DMS79 (cell line): ENCODE measurements around the gene CPSF3.
"Not testable (repeated sequence)": the region's sequence is repeated elsewhere in the genome, so short reads cannot be mapped to it uniquely, and the experiment has no call there.

Source experiments
- DNase-seq: peaks from one replicate; lab custom pipeline; 2025; lab: John Stamatoyannopoulos, UW

CPSF3 gene

GRCh38 chr2:9394816-9395215, 28.6 kb upstream of the CPSF3 start:
- no peak for DNase-seq

- no peak for DNase-seq
These were observed 26.3 kb upstream of the CPSF3 start for GRCh38 chr2:9397201-9397600.

GRCh38 chr2:9398251-9398650, 25.2 kb upstream of the CPSF3 start:
- not testable (repeated sequence) for DNase-seq

- no peak for DNase-seq
These were observed 24.3 kb upstream of the CPSF3 start for GRCh38 chr2:9398881-9399780.

GRCh38 chr2:9400268-9401058, 23.0 kb upstream of the CPSF3 start:
- no peak for DNase-seq

GRCh38 chr2:9401059-9401547, 22.4 kb upstream of the CPSF3 start:
- no peak for DNase-seq

GRCh38 chr2:9401646-9402371, 21.6 kb upstream of the CPSF3 start:
- no peak for DNase-seq

- no peak for DNase-seq
These were observed 19.5 kb upstream of the CPSF3 start for GRCh38 chr2:9403924-9404323.

- no peak for DNase-seq
These were observed 19.0 kb upstream of the CPSF3 start for GRCh38 chr2:9404451-9404850.

GRCh38 chr2:9405636-9406035, 17.8 kb upstream of the CPSF3 start:
- no peak for DNase-seq

GRCh38 chr2:9406529-9407362, 16.7 kb upstream of the CPSF3 start:
- DNase-seq = no peak

- DNase-seq = no peak
These were observed 16.1 kb upstream of the CPSF3 start for GRCh38 chr2:9407363-9407811.

- DNase-seq = no peak
These were observed 14.8 kb upstream of the CPSF3 start for GRCh38 chr2:9408641-9409151.

GRCh38 chr2:9410108-9410507, 13.3 kb upstream of the CPSF3 start:
- DNase-seq = no peak

- no peak for DNase-seq
These were observed 10.7 kb upstream of the CPSF3 start for GRCh38 chr2:9412781-9413180.

- no peak for DNase-seq
These were observed 7.8 kb upstream of the CPSF3 start for GRCh38 chr2:9415516-9416169.

GRCh38 chr2:9416267-9416961, 7.0 kb upstream of the CPSF3 start:
- DNase-seq = no peak

GRCh38 chr2:9416962-9417316, 6.5 kb upstream of the CPSF3 start:
- DNase-seq = no peak

- peak; percentile 56 for DNase-seq
These were observed 5.7 kb upstream of the CPSF3 start for GRCh38 chr2:9417725-9418124.

- no peak for DNase-seq
These were observed 4.7 kb upstream of the CPSF3 start for GRCh38 chr2:9418746-9419145.
